ENCODE measurements around the gene CCRL2. TPM values are rescaled to one million over a fixed set of nuclear protein-coding genes. Genes with fewer than 3 reads are reported as not detected.
"Not testable (repeated sequence)": the region's sequence is repeated elsewhere in the genome, so short reads cannot be mapped to it uniquely, and the experiment has no call there.

CCRL2 gene
- total RNA-seq, 2 donors from 2014 or later = 2.1 to 3.1 TPM

GRCh38 chr3:46399557-46399956, 7.5 kb upstream of the CCRL2 start:
- no peak for ATAC-seq
- no peak for DNase-seq
- intact Hi-C loops (cut with DNase I) = no loop called here

GRCh38 chr3:46400000-46400734, 6.9 kb upstream of the CCRL2 start:
- intact Hi-C loops (cut with DNase I) = no loop called here
- DNase-seq (no peak), ATAC-seq (peak; percentile 52 to 90)

GRCh38 chr3:46400846-46401245, 6.2 kb upstream of the CCRL2 start:
- no peak for ATAC-seq
- intact Hi-C loops (cut with DNase I) = no loop called here

GRCh38 chr3:46401579-46401978, 5.5 kb upstream of the CCRL2 start:
- DNase-seq (no peak), ATAC-seq (no peak)
- intact Hi-C loops (cut with DNase I) = no loop called here

More at GRCh38 chr3:46400846-46401245, 6.2 kb upstream of the CCRL2 start:
- no peak for DNase-seq

- DNase-seq; intact Hi-C loops (cut with DNase I); ATAC-seq: not testable (repeated sequence)
Measured at GRCh38 chr3:46402902-46403301, 4.2 kb upstream of the CCRL2 start.

GRCh38 chr3:46405301-46406019, 1.6 kb upstream of the CCRL2 start:
- intact Hi-C loops (cut with DNase I) = no loop called here
- peak; percentile 10 to 34 for ATAC-seq
- no peak for DNase-seq

- ATAC-seq = peak in 1 of 2 donors; percentile 33
- no peak for DNase-seq
- intact Hi-C loops (cut with DNase I) = no loop called here
Measured at GRCh38 chr3:46406443-46406787, 644 bp upstream of the CCRL2 start.

GRCh38 chr3:46407970-46408369, 911 bp downstream of the CCRL2 start:
- intact Hi-C loops (cut with DNase I) = no loop called here
- ATAC-seq = peak; percentile 55 to 75
- no peak for DNase-seq

- DNase-seq = no peak
- no peak for ATAC-seq
- intact Hi-C loops (cut with DNase I) = no loop called here
Measured at GRCh38 chr3:46408853-46409252, 1.8 kb downstream of the CCRL2 start.

GRCh38 chr3:46409739-46410489, 2.9 kb downstream of the CCRL2 start:
- intact Hi-C loops (cut with DNase I) = no loop called here
- no peak for DNase-seq
- no peak for ATAC-seq

GRCh38 chr3:46410669-46411068, 3.6 kb downstream of the CCRL2 start:
- ATAC-seq = no peak
- no peak for DNase-seq
- intact Hi-C loops (cut with DNase I) = no loop called here

- DNase-seq = no peak
- ATAC-seq = no peak
- intact Hi-C loops (cut with DNase I) = no loop called here
Measured at GRCh38 chr3:46411271-46411670, 4.2 kb downstream of the CCRL2 start.

GRCh38 chr3:46412786-46413298, 5.8 kb downstream of the CCRL2 start:
- DNase-seq (no peak), ATAC-seq (no peak)
- intact Hi-C loops (cut with DNase I) = no loop called here

- ATAC-seq (no peak), DNase-seq (no peak)
- intact Hi-C loops (cut with DNase I) = no loop called here
Measured at GRCh38 chr3:46413951-46414350, 6.9 kb downstream of the CCRL2 start.

- intact Hi-C loops (cut with DNase I) = no loop called here
- no peak for DNase-seq
- ATAC-seq = no peak
Measured at GRCh38 chr3:46414739-46415138, 7.7 kb downstream of the CCRL2 start.

- DNase-seq = no peak
- ATAC-seq = no peak
- intact Hi-C loops (cut with DNase I) = no loop called here
Measured at GRCh38 chr3:46416125-46416810, 9.2 kb downstream of the CCRL2 start.

GRCh38 chr3:46416811-46417510, 9.9 kb downstream of the CCRL2 start:
- DNase-seq = no peak
- intact Hi-C loops (cut with DNase I) = no loop called here
- ATAC-seq = peak; percentile 46 to 70

GRCh38 chr3:46417841-46418611, 11.0 kb downstream of the CCRL2 start:
- DNase-seq (no peak), ATAC-seq (no peak)
- intact Hi-C loops (cut with DNase I) = no loop called here

Measured in left cardiac atrium (tissue), 4 donors.